SU-DHL-6 (cell line): Measurements from ENCODE around the gene C1QTNF1.

Source experiments
- EZH2phosphoT487 ChIP-seq: fragments of 200-600 bp; sonication (generic), shearing (Covaris generic); conservative IDR thresholded peaks from 2 replicates; pipeline ENCODE4 v1.6.1; 2018; ENCODE audit warnings: mild to moderate bottlenecking, antibody characterized with exemption, low read length, moderate library complexity, mixed read lengths
- TF ChIP-seq, protein P1 (sequence below): fragments of 200-600 bp; sonication (generic); IDR thresholded peaks from one replicate; pipeline ENCODE4 v1.5.1; 2017; ENCODE audit warnings: antibody characterized with exemption, mild to moderate bottlenecking, low read length, moderate library complexity; ENCODE audit not compliant: insufficient read depth, poor library complexity, severe bottlenecking

- TF ChIP-seq, protein P1, sequence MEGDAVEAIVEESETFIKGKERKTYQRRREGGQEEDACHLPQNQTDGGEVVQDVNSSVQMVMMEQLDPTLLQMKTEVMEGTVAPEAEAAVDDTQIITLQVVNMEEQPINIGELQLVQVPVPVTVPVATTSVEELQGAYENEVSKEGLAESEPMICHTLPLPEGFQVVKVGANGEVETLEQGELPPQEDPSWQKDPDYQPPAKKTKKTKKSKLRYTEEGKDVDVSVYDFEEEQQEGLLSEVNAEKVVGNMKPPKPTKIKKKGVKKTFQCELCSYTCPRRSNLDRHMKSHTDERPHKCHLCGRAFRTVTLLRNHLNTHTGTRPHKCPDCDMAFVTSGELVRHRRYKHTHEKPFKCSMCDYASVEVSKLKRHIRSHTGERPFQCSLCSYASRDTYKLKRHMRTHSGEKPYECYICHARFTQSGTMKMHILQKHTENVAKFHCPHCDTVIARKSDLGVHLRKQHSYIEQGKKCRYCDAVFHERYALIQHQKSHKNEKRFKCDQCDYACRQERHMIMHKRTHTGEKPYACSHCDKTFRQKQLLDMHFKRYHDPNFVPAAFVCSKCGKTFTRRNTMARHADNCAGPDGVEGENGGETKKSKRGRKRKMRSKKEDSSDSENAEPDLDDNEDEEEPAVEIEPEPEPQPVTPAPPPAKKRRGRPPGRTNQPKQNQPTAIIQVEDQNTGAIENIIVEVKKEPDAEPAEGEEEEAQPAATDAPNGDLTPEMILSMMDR = no peak
- TF ChIP-seq EZH2phosphoT487 = no peak
Measured at GRCh38 chr17:79075446-79075750, 51.4 kb downstream of the C1QTNF1 start.
